Smooth muscle cell (in vitro differentiated cells): ENCODE data around the gene CITED1. TPM values are rescaled to one million over a fixed set of nuclear protein-coding genes. Genes with fewer than 3 reads are reported as not detected.

Experiments
- DNase-seq: peaks from one replicate; lab custom pipeline; 2025; ENCODE audit not compliant: unreplicated experiment; lab: John Stamatoyannopoulos, UW
- H2AFZ ChIP-seq: fragments of 200-600 bp; sonication (generic); 2 replicates; pipeline ENCODE4 v1.6.0; 2016; ENCODE audit warnings: antibody characterized with exemption, low read depth, mild to moderate bottlenecking
- H3F3A ChIP-seq: fragments of 200-600 bp; sonication (generic); 2 replicates; pipeline ENCODE4 v1.6.0; 2017; ENCODE audit warnings: antibody characterized with exemption, low read depth
- H3K27ac ChIP-seq: fragments of 200-600 bp; sonication (generic); 2 replicates; pipeline ENCODE4 v1.5.1; 2016; ENCODE audit warnings: low read depth, mild to moderate bottlenecking
- H3K27me3 ChIP-seq: fragments of 200-600 bp; sonication (generic); 2 replicates; pipeline ENCODE4 v1.6.1; 2016; ENCODE audit warnings: low read depth, mild to moderate bottlenecking
- H3K36me3 ChIP-seq: fragments of 200-600 bp; sonication (generic); 2 replicates; pipeline ENCODE4 v1.5.1; 2016; ENCODE audit warnings: low read depth
- H3K4me1 ChIP-seq: fragments of 200-600 bp; sonication (generic); 2 replicates; pipeline ENCODE4 v1.5.1; 2016; ENCODE audit warnings: low read depth
- H3K4me2 ChIP-seq: fragments of 200-600 bp; sonication (generic); 2 replicates; pipeline ENCODE4 v1.6.0; 2016; ENCODE audit warnings: mild to moderate bottlenecking
- H3K4me3 ChIP-seq: fragments of 200-600 bp; sonication (generic); 2 replicates; pipeline ENCODE4 v1.5.1; 2016; ENCODE audit warnings: mild to moderate bottlenecking
- H3K79me2 ChIP-seq: fragments of 200-600 bp; sonication (generic); 2 replicates; pipeline ENCODE4 v1.6.0; 2016; ENCODE audit warnings: low read depth, mild to moderate bottlenecking
- H3K9ac ChIP-seq: fragments of 200-600 bp; sonication (generic); 2 replicates; pipeline ENCODE4 v1.6.0; 2016; ENCODE audit warnings: low read depth
- H3K9me3 ChIP-seq: fragments of 200-600 bp; sonication (generic); replicated peaks from 2 replicates; pipeline ENCODE4 v1.5.1; 2016; ENCODE audit warnings: low read depth
- H4K20me1 ChIP-seq: fragments of 200-600 bp; sonication (generic); 2 replicates; pipeline ENCODE4 v1.6.0; 2016; ENCODE audit warnings: low read depth
- CTCF ChIP-seq: fragments of 200-600 bp; sonication (generic); IDR thresholded peaks from 2 replicates; pipeline ENCODE4 v1.5.1; 2017; ENCODE audit warnings: borderline replicate concordance, mild to moderate bottlenecking, antibody characterized with exemption; ENCODE audit not compliant: insufficient read depth, poor library complexity, severe bottlenecking
- WGBS: methylation state at CpG from one replicate; pipeline ENCODE4 v1.1.7; 2016; ENCODE audit warnings: low lambda C conversion rate; 5-methylcytosine and 5-hydroxymethylcytosine counted together
- polyA plus RNA-seq: library from polyadenylated mRNA; unstranded; fragments of >200 nt; fragmentation: Nextera tagmentation; extraction: Ambion mirVana; gene quantifications from 2 replicates; pipeline ENCODE4 v1.2.1, GENCODE V29; 2016
- total RNA-seq: library from RNA; depleted of rRNA; stranded (reverse); fragments of >200 nt; gene quantifications from 2 replicates; pipeline ENCODE4 v1.2.3, GENCODE V29; 2014

The CITED1 gene
- total and polyA plus RNA-seq, 2 experiments from 2014 or later: 0.42 to 1.0 TPM

GRCh38 chrX:72265263-72265662 is 40.5 kb downstream of the CITED1 start:
- H3K79me2 ChIP-seq: no peaks in the 10 kb centered on the region
- H3K4me1 ChIP-seq: peaks cover 2% of the 10 kb centered on the region
- no peak for TF ChIP-seq CTCF
- WGBS: 92% methylated on average over 3 of the region's 3 CpGs
- no peak overlapping the region for H3K4me3 ChIP-seq
- no peak overlapping the region for H3K4me2 ChIP-seq
- H4K20me1 ChIP-seq: peaks cover 1% of the 10 kb centered on the region
- H3K36me3 ChIP-seq: no peaks in the 10 kb centered on the region
- H3K9ac ChIP-seq: no peak overlapping the region
- H2AFZ ChIP-seq: no peak overlapping the region
- no peaks in the 10 kb centered on the region for H3K27me3 ChIP-seq
- DNase-seq: no peak
- no peaks in the 10 kb centered on the region for H3F3A ChIP-seq
- H3K9me3 ChIP-seq: no peaks in the 10 kb centered on the region
- no peak overlapping the region for H3K27ac ChIP-seq

DNA sequence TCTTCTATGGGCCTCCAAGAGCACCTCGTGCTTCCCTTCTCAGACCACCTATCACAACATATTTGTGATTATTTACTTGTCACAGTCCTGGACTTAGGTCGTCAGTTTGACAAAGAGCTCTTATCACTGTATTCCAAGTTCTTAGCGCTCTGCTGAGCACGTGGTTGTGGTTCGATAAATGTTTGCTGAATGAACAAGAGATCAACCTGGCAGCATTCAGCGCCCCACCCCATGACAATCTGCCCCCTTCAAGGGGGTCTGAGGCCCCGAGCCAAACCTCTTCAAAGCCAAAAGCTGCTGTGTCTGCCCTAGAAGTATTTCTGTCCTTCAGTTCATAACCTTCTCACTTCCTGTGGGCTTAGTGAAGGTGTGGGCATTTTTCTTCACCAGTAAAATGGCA is 43.6 kb downstream of the CITED1 start:
- no peak for TF ChIP-seq CTCF
- Histone ChIP-seq H3K4me3 (no peak overlapping the region), H4K20me1 (no peaks in the 10 kb centered on the region), H3K27me3 (no peaks in the 10 kb centered on the region), H3K9me3 (no peaks in the 10 kb centered on the region), H3K9ac (no peak overlapping the region), H3K27ac (no peak overlapping the region), H3K4me1 (no peaks in the 10 kb centered on the region), H3F3A (no peaks in the 10 kb centered on the region), H3K4me2 (no peak overlapping the region), H2AFZ (no peak overlapping the region), H3K79me2 (no peaks in the 10 kb centered on the region), H3K36me3 (no peaks in the 10 kb centered on the region)
- 72% methylated on average over 7 of the region's 7 CpGs for WGBS
- DNase-seq: no peak

GRCh38 chrX:72260448-72260847 is 45.3 kb downstream of the CITED1 start:
- no peaks in the 10 kb centered on the region for H4K20me1 ChIP-seq
- no peak for TF ChIP-seq CTCF
- no peaks in the 10 kb centered on the region for H3F3A ChIP-seq
- H3K9me3 ChIP-seq: no peaks in the 10 kb centered on the region
- no peaks in the 10 kb centered on the region for H3K79me2 ChIP-seq
- no peak overlapping the region for H3K4me2 ChIP-seq
- no peak for DNase-seq
- no peak overlapping the region for H3K4me3 ChIP-seq
- no peaks in the 10 kb centered on the region for H3K27me3 ChIP-seq
- H3K9ac ChIP-seq: no peak overlapping the region
- H3K4me1 ChIP-seq: no peaks in the 10 kb centered on the region
- H2AFZ ChIP-seq: no peak overlapping the region
- WGBS: 88% methylated on average over 4 of the region's 4 CpGs
- H3K27ac ChIP-seq: no peak overlapping the region
- no peaks in the 10 kb centered on the region for H3K36me3 ChIP-seq

DNA sequence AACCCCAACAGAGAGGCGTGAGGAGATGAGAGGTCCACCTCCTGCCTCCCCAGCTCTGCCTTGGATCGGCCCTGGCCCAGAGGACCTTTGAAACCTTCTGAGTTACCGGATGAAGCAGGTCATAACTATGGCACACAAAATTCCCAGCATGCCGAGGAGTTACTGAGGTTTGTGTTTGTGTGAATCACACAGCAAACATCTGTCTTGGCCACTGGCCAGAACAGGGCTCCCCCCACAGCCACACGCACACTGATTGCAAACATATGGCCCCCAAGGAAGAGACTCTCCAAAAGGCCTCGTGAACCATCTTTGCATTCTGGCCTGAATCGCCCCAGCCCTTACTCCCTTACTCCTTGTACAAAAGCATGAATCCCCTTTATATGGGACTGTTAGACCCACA is 47.5 kb downstream of the CITED1 start:
- H3K4me1 ChIP-seq: no peaks in the 10 kb centered on the region
- no peak overlapping the region for H3K4me3 ChIP-seq
- no peaks in the 10 kb centered on the region for H3K9me3 ChIP-seq
- H3F3A ChIP-seq: no peaks in the 10 kb centered on the region
- TF ChIP-seq CTCF: no peak
- no peak overlapping the region for H3K27ac ChIP-seq
- H3K27me3 ChIP-seq: no peaks in the 10 kb centered on the region
- H4K20me1 ChIP-seq: no peaks in the 10 kb centered on the region
- H2AFZ ChIP-seq: no peak overlapping the region
- H3K79me2 ChIP-seq: no peaks in the 10 kb centered on the region
- H3K4me2 ChIP-seq: no peak overlapping the region
- no peak for DNase-seq
- no peak overlapping the region for H3K9ac ChIP-seq
- H3K36me3 ChIP-seq: no peaks in the 10 kb centered on the region
- 51% methylated on average over 7 of the region's 7 CpGs for WGBS
